SK-N-MC (cell line): ENCODE data around the gene SAMD8.

Experiments used
- EZH2 ChIP-seq: fragments of 200-600 bp; sonication (generic); IDR thresholded peaks from one replicate; pipeline ENCODE4 v1.6.1; 2017; ENCODE audit warnings: antibody characterized with exemption
- FOXP2 ChIP-seq: optimal IDR thresholded peaks from 2 replicates; pipeline ENCODE3; 2011; ENCODE audit warnings: mild to moderate bottlenecking, moderate library complexity; ENCODE audit not compliant: insufficient read depth; ENCODE audit errors: extremely low read length, control extremely low read depth
- POLR2AphosphoS5 ChIP-seq: IDR thresholded peaks from 2 replicates; pipeline ENCODE4 v1.6.1; 2012; ENCODE audit warnings: mild to moderate bottlenecking, low read depth, low read length, borderline replicate concordance

DNA sequence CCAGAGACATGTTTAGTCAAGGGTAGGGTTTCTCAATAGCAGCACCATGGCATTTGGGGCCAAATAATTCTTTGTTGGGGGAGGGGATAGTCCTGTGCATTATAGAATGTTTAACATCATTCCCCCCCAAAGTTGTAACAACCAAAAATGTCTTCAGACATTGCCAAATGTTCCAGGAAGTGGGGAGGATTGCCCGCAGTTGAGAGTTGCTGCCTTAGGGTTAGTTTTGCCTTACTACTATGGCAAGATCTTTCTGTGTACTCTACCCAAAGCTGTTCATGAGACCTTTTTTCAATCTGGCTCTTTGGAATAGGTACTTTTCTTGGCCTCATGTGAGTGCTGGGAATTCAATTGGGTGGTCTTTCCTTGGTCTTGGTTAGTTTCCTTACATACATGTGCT, 34.1 kb downstream of the SAMD8 start:
- TF ChIP-seq POLR2AphosphoS5 (no peak), EZH2 (no peak), FOXP2 (no peak)
